BJ (cell line): Measurements from ENCODE around the gene HRH3. TPM values are rescaled to one million over a fixed set of nuclear protein-coding genes. Genes with fewer than 3 reads are reported as not detected.

ENCODE experiments used
- CTCF ChIA-PET: fragments of 350-600 bp; formaldehyde crosslinking; extraction: SDS; loops from one replicate; lab custom pipeline; 2021; ENCODE audit warnings: antibody characterized with exemption, inconsistent platforms; lab: Yijun Ruan, JAX
- POLR2A ChIA-PET: fragments of 300-600 bp; sonication (Branson Sonifier 250); formaldehyde crosslinking; extraction: SDS; loops from one replicate; lab custom pipeline; 2021; ENCODE audit warnings: antibody characterized with exemption; lab: Charles Lee
- DNase-seq: peaks from one replicate; pipeline ENCODE4 v3.0.0-alpha.2; 2011; ENCODE audit warnings: low read depth
- H3K27me3 ChIP-seq: 2 replicates; pipeline ENCODE4 v1.6.0; 2011; ENCODE audit warnings: low read length; ENCODE audit not compliant: control insufficient read depth, insufficient read depth
- H3K36me3 ChIP-seq: 2 replicates; pipeline ENCODE4 v1.5.1; 2011; ENCODE audit warnings: low read length; ENCODE audit not compliant: control insufficient read depth, insufficient read depth
- H3K4me3 ChIP-seq: 2 replicates; pipeline ENCODE4 v1.5.1; 2011; ENCODE audit warnings: low read depth, mild to moderate bottlenecking, control low read depth, low read length
- CTCF ChIP-seq: IDR thresholded peaks from 2 replicates; pipeline ENCODE4 v1.5.1; 2011; ENCODE audit warnings: low read depth, mild to moderate bottlenecking, control low read depth, inconsistent platforms, low read length, moderate library complexity; ENCODE audit not compliant: insufficient read depth
- polyA plus RNA-seq: library from polyadenylated mRNA; depleted of rRNA; stranded (reverse); fragments of >200 nt; gene quantifications from 2 replicates; pipeline ENCODE4 v1.2.3, GENCODE V29; 2011

The HRH3 gene
- polyA plus RNA-seq, 1 experiment = not detected

GRCh38 chr20:62178316-62179161 is 41.5 kb downstream of the HRH3 start:
- Histone ChIP-seq H3K36me3 (peaks cover 10% of the 10 kb centered on the region), H3K27me3 (no peaks in the 10 kb centered on the region), H3K4me3 (no peak overlapping the region)
- DNase-seq = no peak
- TF ChIP-seq CTCF = no peak
- ChIA-PET POLR2A (no interaction called here), CTCF (no interaction called here)

- no peak for DNase-seq
- Histone ChIP-seq H3K36me3 (peaks cover 12% of the 10 kb centered on the region), H3K4me3 (no peak overlapping the region), H3K27me3 (no peaks in the 10 kb centered on the region)
- TF ChIP-seq CTCF = no peak
- CTCF ChIA-PET = no interaction called here
- POLR2A ChIA-PET = no interaction called here
Measured at GRCh38 chr20:62177307-62177706, 42.8 kb downstream of the HRH3 start.

GRCh38 chr20:62176866-62177265 is 43.2 kb downstream of the HRH3 start:
- TF ChIP-seq CTCF = no peak
- H3K36me3 ChIP-seq = peaks cover 12% of the 10 kb centered on the region
- POLR2A ChIA-PET = no interaction called here
- H3K27me3 ChIP-seq = no peaks in the 10 kb centered on the region
- H3K4me3 ChIP-seq = no peak overlapping the region
- CTCF ChIA-PET = interaction anchor here (0.7 kb wide), 1 partner anchor 42 kb away, joined by 3 read pairs; no protein-coding TSS in a partner anchor
- DNase-seq = no peak

GRCh38 chr20:62175711-62176110 is 44.4 kb downstream of the HRH3 start:
- DNase-seq = no peak
- Histone ChIP-seq H3K4me3 (no peak overlapping the region), H3K36me3 (peaks cover 12% of the 10 kb centered on the region), H3K27me3 (no peaks in the 10 kb centered on the region)
- CTCF ChIA-PET = no interaction called here
- POLR2A ChIA-PET = no interaction called here
- no peak for TF ChIP-seq CTCF

GRCh38 chr20:62174870-62175624 is 45.0 kb downstream of the HRH3 start:
- DNase-seq = no peak
- Histone ChIP-seq H3K4me3 (no peak overlapping the region), H3K27me3 (no peaks in the 10 kb centered on the region), H3K36me3 (peaks cover 12% of the 10 kb centered on the region)
- no peak for TF ChIP-seq CTCF
- POLR2A ChIA-PET = no interaction called here
- CTCF ChIA-PET = no interaction called here
